GM04503 (cell line): ENCODE measurements around the gene SEC63.
"Not testable (repeated sequence)": the region's sequence is repeated elsewhere in the genome, so short reads cannot be mapped to it uniquely, and the experiment has no call there.

Experiments
- DNase-seq: peaks from one replicate; pipeline ENCODE4 v3.0.0-alpha.2; 2012; ENCODE audit warnings: low read depth

SEC63 gene

DNA sequence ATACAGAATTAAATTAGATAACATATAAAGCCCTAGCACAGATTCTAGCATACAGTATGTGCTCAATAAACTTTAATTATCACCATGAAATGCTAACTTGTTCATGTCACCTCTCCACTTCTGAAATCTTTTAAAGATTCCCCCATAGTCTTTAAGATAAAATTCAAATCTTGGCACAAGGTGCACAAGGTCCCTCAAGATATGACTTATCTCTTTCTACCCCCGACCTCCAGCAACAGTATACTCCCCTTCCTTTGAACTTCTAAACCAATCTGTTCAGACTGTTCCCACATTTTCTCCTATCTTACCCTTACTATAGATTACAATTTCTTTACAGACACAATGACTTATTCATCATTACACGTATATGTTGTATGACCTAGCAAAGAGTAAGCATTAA lies 29.0 kb downstream of the SEC63 start:
- no peak for DNase-seq

DNA sequence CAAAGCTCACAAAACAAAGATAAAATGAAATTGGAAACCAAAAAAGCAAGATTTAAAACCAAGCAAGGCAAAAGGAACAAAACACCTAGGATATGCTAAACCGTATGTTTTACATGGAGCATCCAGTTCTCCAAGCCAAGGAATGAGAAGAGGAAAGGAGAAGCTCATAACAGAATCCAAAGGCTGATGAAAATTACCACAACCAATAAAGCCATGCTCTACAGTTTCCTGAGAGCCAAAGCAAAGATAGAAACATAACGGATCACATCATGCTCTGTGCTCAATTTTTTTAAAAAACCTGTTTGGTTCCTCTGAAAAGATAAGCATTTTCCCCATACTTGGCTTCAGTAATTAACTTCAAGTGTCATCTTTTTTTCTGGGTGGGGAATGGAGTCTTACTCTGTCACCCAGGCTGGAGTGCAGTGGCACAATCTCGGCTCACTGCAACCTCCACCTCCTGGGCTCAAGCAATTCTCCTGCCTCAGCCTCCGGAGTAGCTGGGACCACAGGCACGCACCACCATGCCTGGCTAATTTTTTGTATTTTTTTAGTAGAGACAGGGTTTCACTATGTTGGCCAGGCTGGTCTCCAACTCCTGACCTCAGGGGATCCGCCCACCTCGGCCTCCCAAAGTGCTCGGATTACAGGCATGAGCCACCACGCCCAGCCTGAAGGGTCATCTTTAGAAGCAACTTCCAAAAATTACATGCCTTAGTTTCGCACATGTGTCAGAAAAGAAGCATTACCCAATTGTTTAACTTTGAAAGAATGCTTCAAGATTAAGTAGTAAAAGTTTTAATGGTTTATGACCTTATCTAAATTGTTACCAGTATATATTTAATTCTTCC lies 31.1 kb downstream of the SEC63 start:
- DNase-seq: not testable (repeated sequence)

DNA sequence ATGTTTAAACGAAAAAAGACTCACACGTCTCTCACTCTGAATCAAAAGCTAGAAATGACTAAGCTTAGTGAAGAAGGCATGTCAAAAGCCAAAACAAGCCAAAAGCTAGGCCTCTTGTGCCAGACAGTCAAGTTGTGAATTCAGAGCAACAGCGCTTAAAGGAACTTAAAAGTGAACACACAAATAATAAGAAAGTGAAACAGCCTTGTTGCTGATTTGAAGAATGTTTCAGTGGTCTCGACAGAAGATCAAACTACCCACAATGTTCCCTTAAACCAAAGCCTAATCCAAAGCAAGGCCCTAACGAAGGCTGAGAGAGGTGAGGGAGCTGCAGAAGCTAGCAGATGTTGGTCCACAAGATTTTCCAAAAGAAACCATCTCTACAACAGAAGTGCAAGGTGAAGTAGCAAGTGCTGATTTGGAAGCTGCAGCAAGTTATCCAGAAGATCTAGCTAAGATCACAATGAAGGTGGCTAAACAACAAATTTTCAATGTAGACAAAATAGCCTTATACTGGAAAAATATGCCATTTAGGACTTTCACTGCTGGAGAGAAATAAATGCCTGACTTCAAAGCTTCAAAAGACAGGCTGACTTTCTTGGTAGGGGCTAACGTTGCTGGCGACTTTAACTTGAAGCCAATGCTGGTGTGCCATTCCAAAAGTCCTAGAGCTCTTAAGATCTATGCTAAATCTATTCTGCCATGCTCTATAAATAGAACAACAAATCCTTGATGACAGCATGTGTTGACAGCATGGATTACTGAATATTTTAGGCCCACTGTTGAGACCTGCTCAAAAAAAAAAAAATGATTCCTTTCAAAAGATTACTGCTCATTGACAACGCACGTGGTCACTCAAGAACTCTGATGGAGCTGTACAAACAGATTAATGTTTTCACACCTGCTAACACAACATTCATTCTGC lies 40.3 kb downstream of the SEC63 start:
- no peak for DNase-seq

DNA sequence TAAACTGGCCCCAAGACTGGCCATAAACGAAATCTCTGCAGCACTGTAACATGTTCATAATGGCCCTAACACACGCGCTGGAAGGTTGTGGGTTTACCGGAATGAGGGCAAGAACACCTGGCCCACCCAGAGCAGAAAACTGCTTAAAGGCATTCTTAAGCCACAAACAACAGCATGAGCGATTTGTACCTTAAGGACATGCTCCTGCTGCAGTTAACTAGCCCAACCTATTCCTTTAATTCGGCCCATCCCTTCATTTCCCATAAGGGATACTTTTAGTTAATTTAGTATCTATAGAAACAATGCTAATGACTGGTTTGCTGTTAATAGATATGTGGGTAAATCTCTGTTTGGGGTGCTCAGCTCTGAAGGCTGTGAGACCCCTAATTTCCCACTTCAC lies 41.0 kb downstream of the SEC63 start:
- not testable (repeated sequence) for DNase-seq

DNA sequence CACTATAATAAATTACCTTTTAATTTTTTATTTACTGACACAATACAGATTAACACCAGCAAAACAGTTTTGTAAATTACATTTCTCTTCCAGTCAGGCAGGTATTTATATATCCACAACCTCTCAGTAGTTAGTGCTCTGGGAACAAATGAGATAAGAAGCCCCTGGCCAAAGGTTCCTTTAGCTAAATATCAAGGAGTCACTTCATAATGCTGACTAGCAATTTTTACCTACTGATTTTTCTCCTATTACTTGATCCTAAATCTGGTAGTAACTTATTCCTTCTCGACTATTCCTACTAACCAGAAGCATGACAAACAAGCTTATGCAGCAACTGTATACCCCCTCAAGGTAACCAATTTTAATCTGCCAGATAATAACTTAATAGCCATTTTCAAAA lies 46.3 kb downstream of the SEC63 start:
- no peak for DNase-seq

DNA sequence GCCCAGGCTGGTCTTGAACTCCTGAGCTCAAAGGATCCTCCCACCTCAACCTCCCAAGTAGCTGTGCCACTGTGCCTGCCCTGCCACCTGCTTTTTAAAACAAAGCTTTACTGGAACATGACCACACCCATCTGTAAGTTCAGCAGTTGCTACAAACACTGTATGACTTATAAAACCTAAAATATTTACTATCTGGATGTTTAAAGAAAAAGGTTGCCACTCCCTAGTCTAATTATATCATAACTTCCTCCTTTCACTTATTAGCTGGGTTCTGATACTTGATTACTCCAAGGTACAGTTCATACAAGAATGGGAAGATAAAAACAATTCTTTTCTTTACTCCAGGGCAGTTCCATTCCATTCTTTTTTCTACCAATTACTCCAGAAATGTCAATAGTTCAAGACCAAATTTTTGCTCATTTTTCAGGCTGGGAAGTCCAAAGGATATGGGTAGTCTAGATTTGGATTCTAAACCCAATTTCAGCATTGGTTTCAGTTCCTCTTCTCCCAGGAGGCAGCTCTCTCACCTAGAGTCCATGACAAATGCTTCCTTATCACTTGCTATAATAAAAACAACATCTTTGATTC lies 63.1 kb downstream of the SEC63 start:
- DNase-seq: no peak

DNA sequence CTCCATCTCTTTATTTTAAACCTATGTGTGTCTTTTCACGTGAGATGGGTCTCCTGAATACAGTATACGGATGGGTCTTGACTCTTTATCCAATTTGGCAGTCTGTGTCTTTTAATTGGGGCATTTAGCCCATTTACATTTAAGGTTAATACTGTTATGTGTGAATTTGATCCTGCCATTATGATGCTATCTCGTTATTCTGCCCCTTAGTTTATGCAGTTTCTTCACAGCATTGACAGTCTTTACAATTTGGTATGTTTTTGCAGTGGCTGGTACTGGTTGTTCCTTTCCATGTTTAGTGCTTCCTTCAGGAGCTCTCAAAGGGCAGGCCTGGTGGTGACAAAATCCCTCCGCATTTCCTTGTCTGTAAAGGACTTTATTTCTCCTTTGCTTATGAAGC lies 67.6 kb downstream of the SEC63 start:
- DNase-seq: not testable (repeated sequence)

DNA sequence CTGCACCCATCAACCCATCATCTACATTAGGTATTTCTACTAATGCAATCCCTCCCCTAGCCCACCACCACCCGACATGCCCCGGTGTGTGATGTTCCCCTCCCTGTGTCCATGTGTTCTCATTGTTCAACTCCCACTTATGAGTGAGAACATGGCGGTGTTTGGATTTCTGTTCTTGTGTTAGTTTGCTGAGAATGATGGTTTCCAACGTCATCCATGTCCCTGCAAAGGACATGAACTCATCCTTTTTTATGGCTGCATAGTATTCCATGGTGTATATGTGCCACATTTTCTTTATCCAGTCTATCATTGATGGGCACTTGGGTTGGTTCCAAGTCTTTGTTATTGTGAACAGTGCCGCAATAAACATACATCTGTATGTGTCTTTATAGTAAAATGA lies 72.1 kb downstream of the SEC63 start:
- DNase-seq: not testable (repeated sequence)

DNA sequence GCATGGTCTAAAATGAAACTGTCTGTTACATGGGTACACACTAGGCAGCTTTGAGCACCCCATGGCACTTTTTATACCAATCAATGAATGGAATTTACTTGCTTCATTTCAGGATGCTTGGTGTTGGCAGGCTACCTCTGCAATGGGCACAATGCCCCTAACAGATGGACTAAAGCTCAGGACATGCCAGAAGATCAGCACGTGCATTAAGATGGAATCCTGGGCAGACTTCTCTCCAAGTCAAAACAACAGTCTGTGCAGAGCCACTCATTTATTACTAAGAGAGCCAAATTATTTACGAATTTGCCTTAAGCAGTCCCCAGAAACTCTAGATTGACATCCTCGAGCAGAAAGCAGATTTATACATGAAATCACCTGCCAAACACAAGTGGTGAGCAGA lies 78.1 kb downstream of the SEC63 start:
- DNase-seq: no peak

DNA sequence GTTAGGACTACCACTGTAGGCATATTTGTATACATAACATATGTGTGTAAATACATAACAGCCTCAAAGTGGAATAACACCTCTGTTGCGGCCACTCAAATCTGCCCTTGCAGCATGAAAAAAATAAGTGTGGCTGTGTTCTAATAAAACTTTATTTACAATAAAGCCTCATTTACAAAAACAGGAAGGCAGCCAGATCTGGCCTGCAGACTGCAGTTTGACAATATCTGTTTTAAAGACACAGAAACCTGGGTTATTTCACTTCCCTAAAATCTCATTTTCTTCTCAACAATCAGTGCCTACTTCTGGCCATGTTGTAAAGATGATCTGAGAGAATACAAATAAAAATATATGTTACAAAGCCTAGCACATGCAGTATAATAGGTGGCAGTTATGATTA lies 80.0 kb downstream of the SEC63 start:
- DNase-seq: no peak

DNA sequence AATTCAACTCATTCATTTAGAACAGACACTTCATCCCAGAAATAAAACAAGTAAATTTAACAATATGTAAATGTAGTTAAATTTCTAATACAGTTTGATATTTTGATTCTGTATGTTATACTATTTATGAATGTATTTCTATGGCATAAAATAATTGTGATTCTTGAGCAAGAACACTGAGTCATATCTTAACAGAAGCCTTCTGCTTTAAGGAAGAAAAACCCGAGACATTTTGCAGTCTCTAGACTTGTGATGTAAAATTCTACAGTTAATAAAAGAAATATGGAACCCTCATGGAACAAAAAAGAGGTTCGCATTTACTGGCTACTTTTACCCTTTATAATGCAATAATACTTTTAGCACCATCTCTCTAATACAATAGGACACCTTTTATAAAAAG lies 86.0 kb downstream of the SEC63 start:
- no peak for DNase-seq

DNA sequence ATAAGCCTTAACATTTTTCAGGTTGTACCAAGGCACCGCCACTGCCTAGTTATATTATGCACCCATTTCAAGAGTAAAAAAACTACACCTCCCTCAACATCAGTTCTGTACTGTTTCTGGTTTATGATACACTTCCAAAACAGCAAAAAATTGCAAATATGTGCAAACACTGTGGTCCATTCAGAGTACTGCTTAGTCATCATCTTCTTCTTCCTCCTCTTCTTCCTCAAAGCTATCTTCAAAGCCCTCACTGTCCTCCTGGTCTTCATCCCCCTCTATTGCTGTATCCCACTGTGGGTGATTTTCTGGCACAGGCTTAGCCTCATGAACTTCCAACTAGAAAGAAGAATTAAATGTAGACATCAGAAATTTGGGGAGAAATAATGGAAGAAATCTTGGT lies 86.5 kb downstream of the SEC63 start:
- not testable (repeated sequence) for DNase-seq

DNA sequence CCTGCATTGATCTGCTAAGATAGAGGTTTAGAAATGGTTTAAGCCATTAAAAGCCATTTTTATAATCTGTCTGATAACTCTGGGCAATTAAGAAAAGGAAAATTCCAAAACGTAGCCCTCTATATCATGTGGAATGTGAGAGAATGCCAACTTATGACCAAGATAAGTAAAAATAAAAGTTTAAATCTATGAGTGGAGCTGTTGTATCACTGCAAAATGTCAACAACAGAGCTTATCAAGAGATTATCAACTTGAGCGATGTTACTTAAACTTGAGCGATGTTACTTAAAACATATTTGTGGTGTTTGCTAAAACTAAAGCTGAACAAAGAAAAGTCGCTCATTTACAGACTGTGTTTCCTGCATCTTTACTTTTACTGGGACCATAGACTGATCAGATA lies 87.0 kb downstream of the SEC63 start:
- no peak for DNase-seq

DNA sequence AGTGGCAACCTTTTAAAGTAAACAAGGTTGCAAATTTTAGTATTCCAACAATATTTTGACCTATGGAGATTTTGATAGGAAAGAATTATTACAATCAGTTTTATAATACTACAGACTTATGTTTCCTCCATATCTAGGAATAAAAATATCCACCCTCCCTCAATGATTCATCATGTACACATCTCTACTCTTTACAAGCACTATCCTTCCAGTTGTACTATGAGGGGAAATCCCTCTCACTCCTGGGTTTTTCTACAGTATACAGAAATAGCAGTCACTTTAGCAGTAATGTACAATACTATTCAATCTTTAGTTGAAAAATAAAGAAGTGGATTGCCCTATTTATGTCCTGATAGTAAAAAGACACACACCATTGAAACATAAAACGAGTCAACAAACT lies 87.6 kb downstream of the SEC63 start:
- DNase-seq: no peak

DNA sequence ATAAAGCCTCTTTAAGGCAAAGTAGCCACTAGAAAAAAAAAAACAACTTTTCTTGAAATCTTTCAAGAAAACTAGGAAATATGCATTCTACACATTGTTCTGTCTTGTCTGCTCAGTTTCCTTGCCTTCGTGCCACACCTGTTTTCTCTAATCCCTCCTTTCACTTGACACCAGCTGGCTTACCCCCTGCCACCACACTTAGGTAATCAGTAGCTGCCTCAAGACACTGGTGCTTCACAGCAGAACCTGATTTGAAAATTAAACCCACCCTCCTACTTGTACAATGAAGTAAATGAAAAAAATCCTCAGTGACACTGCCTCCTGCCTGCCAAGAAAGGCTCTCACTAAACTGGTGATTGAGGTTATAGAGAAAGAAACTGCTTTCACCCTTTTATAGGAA lies 88.1 kb downstream of the SEC63 start:
- DNase-seq: no peak

DNA sequence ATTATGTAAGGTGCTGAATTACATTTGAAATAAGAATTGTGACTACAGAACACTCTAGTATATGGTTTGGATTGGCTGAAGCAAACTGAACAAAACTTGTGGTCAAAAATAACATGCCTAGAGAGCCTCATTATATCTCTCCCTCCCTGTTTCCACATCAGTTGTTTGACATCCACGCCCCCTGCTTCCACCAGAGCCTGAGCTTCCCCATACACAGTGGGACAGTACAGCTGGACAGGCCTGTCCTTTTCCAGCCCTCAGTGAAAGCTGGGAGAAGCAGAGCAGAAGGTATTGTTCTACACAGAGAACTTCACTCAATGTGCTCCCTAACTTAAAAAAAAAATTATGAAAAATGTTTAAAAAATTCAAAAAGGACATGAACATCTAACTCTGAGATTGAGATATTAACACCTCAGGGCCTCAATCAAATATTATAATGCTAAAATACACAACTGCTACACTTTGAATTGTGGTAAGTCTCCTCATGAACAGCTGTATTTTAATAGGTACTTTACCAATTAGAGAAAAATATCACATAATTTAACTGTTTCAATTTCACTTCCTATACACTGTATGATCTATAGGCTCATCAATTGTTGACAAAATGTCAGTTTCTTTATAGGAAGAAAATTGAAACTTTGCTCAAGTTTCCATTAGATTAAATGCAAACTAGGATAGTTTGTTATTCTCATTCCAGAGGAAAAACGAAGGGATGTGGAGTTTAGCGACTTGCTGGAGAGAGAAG lies 89.0 kb downstream of the SEC63 start:
- DNase-seq: no peak

DNA sequence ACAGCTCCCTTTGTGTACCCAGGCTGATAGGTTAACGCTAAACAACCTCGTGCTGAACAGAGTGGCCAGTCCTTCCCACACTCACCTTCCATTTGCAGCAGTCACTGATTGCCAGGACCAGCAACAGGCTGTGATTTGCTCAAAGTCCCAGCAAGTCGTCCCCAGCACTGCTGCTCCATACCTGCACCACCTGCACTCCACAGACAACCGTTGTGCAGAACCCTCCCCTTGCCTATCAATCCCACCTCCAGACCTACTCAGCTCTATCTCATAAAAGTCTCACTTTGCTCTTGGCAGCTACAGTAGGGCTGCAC lies 90.7 kb downstream of the SEC63 start:
- no peak for DNase-seq

DNA sequence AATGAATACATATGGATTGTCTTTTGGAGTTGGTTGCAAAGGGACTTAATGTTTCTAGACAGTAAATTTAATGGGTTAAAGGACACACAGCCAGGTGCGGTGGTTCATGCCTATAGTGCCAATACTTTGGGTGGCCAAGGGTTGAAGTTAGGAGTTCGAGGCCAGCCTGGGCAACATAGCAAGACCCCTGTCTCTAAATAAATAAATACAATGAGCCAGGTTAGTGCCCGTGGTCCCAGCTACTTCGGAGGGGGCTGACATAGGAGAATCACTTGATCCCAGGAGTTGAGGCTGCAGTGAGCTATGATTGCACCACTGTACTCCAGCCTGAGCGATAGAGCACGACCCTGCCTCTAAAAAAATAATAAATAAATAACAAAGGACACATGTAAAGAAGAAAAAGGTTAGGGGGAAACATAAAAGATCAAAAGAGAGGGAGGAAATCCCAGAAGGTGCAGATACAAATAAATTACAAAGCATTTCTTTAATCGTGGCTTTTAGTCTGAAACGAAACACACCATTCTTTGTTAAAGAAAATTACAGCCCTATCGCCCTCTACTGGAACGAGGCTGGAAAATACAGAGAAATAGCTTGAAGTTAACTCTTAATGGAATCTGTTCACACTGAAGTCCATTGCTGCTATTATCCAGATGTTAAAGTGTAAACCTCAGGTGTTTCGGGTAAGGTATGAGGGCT lies 91.3 kb downstream of the SEC63 start:
- DNase-seq: no peak

DNA sequence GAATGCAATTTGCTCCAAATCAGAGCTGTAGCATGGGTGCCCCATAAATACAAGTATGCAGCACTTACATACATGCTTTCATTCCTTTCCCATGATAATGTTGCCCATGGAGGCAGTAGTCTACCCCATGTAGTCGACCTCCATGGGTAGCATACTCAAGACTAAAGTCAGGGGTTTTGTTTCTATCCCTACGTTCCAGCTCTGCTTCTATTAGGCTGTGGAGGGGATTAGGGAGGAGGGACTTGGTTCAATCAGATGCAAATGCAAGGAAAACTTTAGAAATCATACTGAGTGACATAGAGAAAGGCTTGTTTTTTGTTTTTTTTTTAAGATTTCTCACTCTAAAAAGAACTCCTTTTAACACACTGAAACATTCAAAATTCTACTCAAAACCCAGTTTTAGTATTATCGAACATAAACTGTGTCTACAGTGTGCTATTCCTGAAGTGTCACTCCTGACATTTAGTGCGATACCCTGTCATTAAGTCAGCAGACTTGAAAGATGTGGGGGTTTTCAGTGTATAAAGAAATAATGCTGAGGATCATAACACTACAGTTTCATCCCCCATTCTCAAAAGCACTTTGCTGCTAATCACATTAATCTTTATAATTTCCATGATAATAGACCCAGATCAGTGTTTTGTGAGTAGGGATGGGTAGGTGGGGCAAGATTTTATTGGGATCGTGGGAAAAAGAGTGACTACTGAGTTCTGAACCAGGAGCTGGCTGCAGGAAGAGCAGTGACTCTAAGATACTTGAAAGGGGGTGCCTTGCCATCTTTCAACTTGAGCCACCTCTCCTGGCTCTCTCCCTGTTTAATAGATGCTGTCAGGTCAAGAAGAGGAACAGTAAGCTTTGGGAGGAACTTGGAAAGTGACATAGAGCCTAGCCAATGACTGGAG lies 93.5 kb downstream of the SEC63 start:
- DNase-seq: no peak

DNA sequence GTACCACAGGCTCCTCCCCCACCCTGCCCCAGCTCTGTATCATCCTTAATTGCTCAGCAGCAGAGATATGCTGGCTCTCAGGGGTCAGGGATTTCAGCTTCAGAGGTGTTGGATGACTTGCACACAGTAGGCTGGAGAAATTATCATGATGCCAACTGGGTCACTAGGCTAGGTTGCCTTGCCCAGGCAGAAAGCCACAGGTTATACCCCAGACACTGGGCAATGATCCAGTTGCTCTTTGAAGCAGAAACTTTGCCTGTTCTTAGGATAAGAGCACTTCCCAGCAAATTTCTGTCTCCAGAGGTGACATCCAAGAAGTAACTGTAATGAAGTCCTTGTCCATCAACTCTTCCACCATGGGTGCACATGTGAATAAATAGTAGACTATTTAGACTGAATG lies 95.6 kb downstream of the SEC63 start:
- no peak for DNase-seq

DNA sequence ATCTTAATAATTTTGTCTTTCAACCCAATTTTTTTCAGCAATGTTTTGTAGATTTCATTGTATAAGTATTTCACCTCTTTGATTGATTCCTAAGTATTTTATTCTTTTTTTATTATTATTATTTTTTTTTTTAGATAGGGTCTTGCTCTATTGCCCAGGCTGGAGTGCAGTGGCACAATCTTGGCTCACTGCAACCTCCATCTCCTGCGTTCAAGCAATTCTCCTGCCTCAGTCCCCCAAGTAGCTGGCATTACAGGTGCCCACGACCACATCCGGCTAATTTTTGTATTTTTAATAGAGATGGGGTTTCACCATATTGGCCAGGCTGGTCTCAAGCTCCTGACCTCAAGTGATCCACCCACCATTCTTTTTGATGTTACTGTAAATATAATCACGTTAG lies 97.0 kb downstream of the SEC63 start:
- not testable (repeated sequence) for DNase-seq
